ENCODE measurements around the gene ZYG11A.

- no peak for TF ChIP-seq POLR2A (IDR thresholded peaks at IDR 0.05; ENCODE audit: low read length)
- no peak for TF ChIP-seq CTCF (IDR thresholded peaks at IDR 0.05)
- TF ChIP-seq SREBF2 (IDR thresholded peaks at IDR 0.05), result no peak
- no peak for TF ChIP-seq HOXA7 (CRISPR knock-in tag; IDR thresholded peaks at IDR 0.05)
- TF ChIP-seq POLR2AphosphoS2 (conservative IDR thresholded peaks at IDR 0.05; ENCODE audit: low read length), result no peak
- no peak for TF ChIP-seq JUN (IDR thresholded peaks at IDR 0.05)
- no peak for TF ChIP-seq REST (IDR thresholded peaks at IDR 0.05)
- no peak for TF ChIP-seq MYC (IDR thresholded peaks at IDR 0.05; ENCODE audit: borderline replicate concordance, low read length)
These were observed 41.5 kb upstream of the ZYG11A start for GRCh38 chr1:52801011-52801410.

Data from A549 (cell line).